Liver (tissue), 2 donors: ENCODE results near the gene LGR6.

ENCODE experiments used
- CTCF ChIP-seq: fragments of 150-350 bp; IDR thresholded peaks from 2 replicates; pipeline ENCODE4 v1.5.1; 2017; ENCODE audit warnings: improper control_type of control experiment, low read depth, low read length; ENCODE audit not compliant: missing input control
- YY1 ChIP-seq: IDR thresholded peaks from 2 replicates; pipeline ENCODE4 v1.6.1; 2016; ENCODE audit warnings: antibody characterized with exemption, mild to moderate bottlenecking
- donor health status: healthy.

DNA sequence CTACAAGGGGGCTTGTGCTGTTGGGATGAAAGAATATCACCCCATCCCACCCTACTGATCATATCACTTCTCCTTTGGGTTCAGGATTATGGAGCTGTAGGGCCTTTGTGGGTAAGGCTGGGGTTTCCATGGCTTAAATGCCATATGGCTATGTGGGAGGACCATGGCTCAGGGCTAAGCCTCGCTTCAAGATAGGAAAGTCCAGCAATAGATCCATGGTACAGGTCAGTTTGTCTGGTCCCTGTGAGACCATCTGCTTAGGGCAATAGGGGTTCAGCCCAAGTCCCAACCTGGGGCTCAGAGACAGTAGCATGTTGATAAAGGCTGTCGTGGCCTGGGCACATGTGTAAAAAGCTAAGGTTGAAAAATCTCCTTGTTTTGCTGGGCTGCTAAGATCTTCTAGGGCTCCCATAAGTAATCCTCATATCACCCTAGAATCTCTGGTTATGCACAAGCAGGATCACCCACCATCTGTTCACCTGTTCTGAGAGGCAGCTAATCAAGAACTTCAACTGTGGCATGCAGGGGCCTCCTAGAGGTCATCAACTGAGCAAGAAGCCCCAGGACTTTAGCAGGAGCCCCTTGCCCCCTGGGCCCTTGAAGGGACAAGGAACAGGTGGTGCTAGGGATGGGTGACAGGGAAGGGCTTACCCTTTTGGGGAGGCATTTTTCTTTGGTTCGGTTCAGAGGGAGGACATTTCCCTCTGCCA, 81.6 kb downstream of the LGR6 start:
- no peak for TF ChIP-seq CTCF
- TF ChIP-seq YY1, result no peak
